Mesendoderm (in vitro differentiated cells): ENCODE measurements around the gene SLC16A2.

ENCODE experiments used
- DNase-seq: peaks from one replicate; pipeline ENCODE4 v3.0.0; 2013
- H2AK5ac ChIP-seq: 2 replicates; pipeline ENCODE4 v1.6.1; 2013; ENCODE audit warnings: low read length, inconsistent platforms
- H2BK120ac ChIP-seq: 2 replicates; pipeline ENCODE4 v1.6.1; 2013; ENCODE audit warnings: low read depth, mild to moderate bottlenecking, low read length, moderate library complexity, mixed read lengths
- H2BK15ac ChIP-seq: replicated peaks from 2 replicates; pipeline ENCODE4 v1.6.1; 2013; ENCODE audit warnings: low read depth, mild to moderate bottlenecking, moderate library complexity
- H2BK5ac ChIP-seq: 2 replicates; pipeline ENCODE4 v1.6.1; 2013; ENCODE audit warnings: low read length, inconsistent platforms
- H3K18ac ChIP-seq: 2 replicates; pipeline ENCODE4 v1.6.1; 2013; ENCODE audit warnings: mild to moderate bottlenecking, low read length, mixed read lengths
- H3K23ac ChIP-seq: one replicate; pipeline ENCODE4 v1.6.1; 2013; ENCODE audit warnings: low read length
- H3K27ac ChIP-seq: 2 replicates; pipeline ENCODE4 v1.5.1; 2013; ENCODE audit warnings: low read depth, mild to moderate bottlenecking, inconsistent platforms, low read length, moderate library complexity
- H3K27me3 ChIP-seq: 2 replicates; pipeline ENCODE4 v1.6.1; 2013; ENCODE audit warnings: low read length, control low read depth, mild to moderate bottlenecking, inconsistent platforms; ENCODE audit not compliant: insufficient read depth, poor library complexity
- H3K36me3 ChIP-seq: 2 replicates; pipeline ENCODE4 v1.6.1; 2013; ENCODE audit warnings: low read length, inconsistent platforms; ENCODE audit not compliant: control insufficient read depth, insufficient read depth
- H3K4ac ChIP-seq: one replicate; pipeline ENCODE4 v1.6.1; 2013; ENCODE audit warnings: low read depth, mild to moderate bottlenecking, low read length, moderate library complexity
- H3K4me1 ChIP-seq: 2 replicates; pipeline ENCODE4 v1.6.1; 2013; ENCODE audit warnings: low read depth, low read length, inconsistent platforms; ENCODE audit not compliant: control insufficient read depth
- H3K4me2 ChIP-seq: 2 replicates; pipeline ENCODE4 v1.6.1; 2013; ENCODE audit warnings: low read length
- H3K4me3 ChIP-seq: 2 replicates; pipeline ENCODE4 v1.5.1; 2013; ENCODE audit warnings: mild to moderate bottlenecking, low read length
- H3K56ac ChIP-seq: one replicate; pipeline ENCODE4 v1.6.1; 2013; ENCODE audit warnings: low read length
- H3K79me1 ChIP-seq: 2 replicates; pipeline ENCODE4 v1.6.1; 2013; ENCODE audit warnings: low read length, inconsistent platforms
- H3K79me2 ChIP-seq: 2 replicates; pipeline ENCODE4 v1.6.1; 2013; ENCODE audit warnings: mild to moderate bottlenecking, low read length; ENCODE audit not compliant: control insufficient read depth, insufficient read depth
- H3K9ac ChIP-seq: 2 replicates; pipeline ENCODE4 v1.6.1; 2013; ENCODE audit warnings: low read length, inconsistent platforms
- H4K5ac ChIP-seq: one replicate; pipeline ENCODE4 v1.6.1; 2013; ENCODE audit warnings: low read length
- H4K8ac ChIP-seq: one replicate; pipeline ENCODE4 v1.6.1; 2013; ENCODE audit warnings: low read depth, mild to moderate bottlenecking, control low read depth, low read length, moderate library complexity
- WGBS: extraction: QIAGEN DNeasy Blood & Tissue Kit; methylation state at CpG from one replicate; pipeline ENCODE4 v1.1.7; 2013; ENCODE audit warnings: low lambda C conversion rate, missing lambda C conversion rate; ENCODE audit not compliant: insufficient coverage; ENCODE audit errors: extremely low coverage; 5-methylcytosine and 5-hydroxymethylcytosine counted together

SLC16A2 gene

GRCh38 chrX:74493806-74494205 is 72.5 kb downstream of the SLC16A2 start:
- Histone ChIP-seq H3K23ac (no peak overlapping the region), H3K79me1 (no peaks in the 10 kb centered on the region), H2BK15ac (no peak overlapping the region), H3K9ac (no peak overlapping the region), H2BK5ac (no peak overlapping the region), H2BK120ac (no peak overlapping the region), H3K27ac (no peak overlapping the region), H4K5ac (no peak overlapping the region), H3K4me2 (no peak overlapping the region), H3K36me3 (no peaks in the 10 kb centered on the region), H2AK5ac (no peak overlapping the region), H3K56ac (no peak overlapping the region), H3K79me2 (no peaks in the 10 kb centered on the region), H3K4ac (no peak overlapping the region), H3K4me1 (no peaks in the 10 kb centered on the region), H4K8ac (no peak overlapping the region), H3K18ac (no peak overlapping the region), H3K4me3 (no peak overlapping the region), H3K27me3 (no peaks in the 10 kb centered on the region)
- no peak for DNase-seq
- no CpG with 5 or more reads among the region's 3 CpGs for WGBS

- DNase-seq: no peak
- no peak overlapping the region for H3K23ac ChIP-seq
- H3K18ac ChIP-seq: no peak overlapping the region
- no peak overlapping the region for H3K4me2 ChIP-seq
- H3K27me3 ChIP-seq: no peaks in the 10 kb centered on the region
- H3K9ac ChIP-seq: no peak overlapping the region
- no peaks in the 10 kb centered on the region for H3K4me1 ChIP-seq
- H3K36me3 ChIP-seq: no peaks in the 10 kb centered on the region
- H2BK5ac ChIP-seq: no peak overlapping the region
- no peak overlapping the region for H4K5ac ChIP-seq
- H2BK120ac ChIP-seq: no peak overlapping the region
- no peak overlapping the region for H3K4ac ChIP-seq
- no peak overlapping the region for H3K56ac ChIP-seq
- H3K4me3 ChIP-seq: no peak overlapping the region
- no peak overlapping the region for H3K27ac ChIP-seq
- H3K79me1 ChIP-seq: no peaks in the 10 kb centered on the region
- no peaks in the 10 kb centered on the region for H3K79me2 ChIP-seq
- no peak overlapping the region for H2BK15ac ChIP-seq
- H4K8ac ChIP-seq: no peak overlapping the region
- no peak overlapping the region for H2AK5ac ChIP-seq
Measured at GRCh38 chrX:74498924-74499323, 77.6 kb downstream of the SLC16A2 start.

GRCh38 chrX:74500067-74500466 is 78.8 kb downstream of the SLC16A2 start:
- Histone ChIP-seq H3K18ac (no peak overlapping the region), H2BK15ac (no peak overlapping the region), H3K4me1 (no peaks in the 10 kb centered on the region), H3K23ac (no peak overlapping the region), H3K79me1 (no peaks in the 10 kb centered on the region), H3K56ac (no peak overlapping the region), H2AK5ac (no peak overlapping the region), H3K79me2 (no peaks in the 10 kb centered on the region), H4K8ac (no peak overlapping the region), H2BK120ac (no peak overlapping the region), H3K36me3 (no peaks in the 10 kb centered on the region), H3K27ac (no peak overlapping the region), H4K5ac (no peak overlapping the region), H3K4ac (no peak overlapping the region), H3K4me2 (no peak overlapping the region), H2BK5ac (no peak overlapping the region), H3K9ac (no peak overlapping the region), H3K27me3 (no peaks in the 10 kb centered on the region), H3K4me3 (no peak overlapping the region)
- no peak for DNase-seq
- WGBS: no CpG with 5 or more reads among the region's 2 CpGs

GRCh38 chrX:74500555-74500954 is 79.3 kb downstream of the SLC16A2 start:
- H4K5ac ChIP-seq: no peak overlapping the region
- no peaks in the 10 kb centered on the region for H3K4me1 ChIP-seq
- H3K56ac ChIP-seq: no peak overlapping the region
- DNase-seq: no peak
- no peaks in the 10 kb centered on the region for H3K79me2 ChIP-seq
- H3K4me2 ChIP-seq: no peak overlapping the region
- no peak overlapping the region for H3K4me3 ChIP-seq
- no peak overlapping the region for H2BK15ac ChIP-seq
- no peaks in the 10 kb centered on the region for H3K79me1 ChIP-seq
- H3K9ac ChIP-seq: no peak overlapping the region
- H3K4ac ChIP-seq: no peak overlapping the region
- H3K23ac ChIP-seq: no peak overlapping the region
- no peak overlapping the region for H2AK5ac ChIP-seq
- no peaks in the 10 kb centered on the region for H3K27me3 ChIP-seq
- no peak overlapping the region for H4K8ac ChIP-seq
- H3K27ac ChIP-seq: no peak overlapping the region
- H2BK120ac ChIP-seq: no peak overlapping the region
- WGBS: no CpG with 5 or more reads among the region's 4 CpGs
- H3K36me3 ChIP-seq: no peaks in the 10 kb centered on the region
- H2BK5ac ChIP-seq: no peak overlapping the region
- no peak overlapping the region for H3K18ac ChIP-seq

- Histone ChIP-seq H2BK5ac (no peak overlapping the region), H3K56ac (no peak overlapping the region), H4K5ac (no peak overlapping the region), H3K4ac (no peak overlapping the region), H3K18ac (no peak overlapping the region), H3K27me3 (no peaks in the 10 kb centered on the region), H3K36me3 (no peaks in the 10 kb centered on the region), H3K27ac (no peak overlapping the region), H2AK5ac (no peak overlapping the region), H2BK120ac (no peak overlapping the region), H4K8ac (no peak overlapping the region), H3K23ac (no peak overlapping the region), H3K4me3 (no peak overlapping the region), H3K4me1 (no peaks in the 10 kb centered on the region), H3K79me1 (no peaks in the 10 kb centered on the region), H2BK15ac (no peak overlapping the region), H3K4me2 (no peak overlapping the region), H3K9ac (no peak overlapping the region), H3K79me2 (no peaks in the 10 kb centered on the region)
- DNase-seq: no peak
- no CpG with 5 or more reads among the region's 2 CpGs for WGBS
Measured at GRCh38 chrX:74505437-74505836, 84.1 kb downstream of the SLC16A2 start.

- no peak overlapping the region for H2BK120ac ChIP-seq
- no peak overlapping the region for H3K27ac ChIP-seq
- no peak overlapping the region for H2AK5ac ChIP-seq
- no peaks in the 10 kb centered on the region for H3K27me3 ChIP-seq
- H3K4me1 ChIP-seq: no peaks in the 10 kb centered on the region
- no peak overlapping the region for H3K56ac ChIP-seq
- no peaks in the 10 kb centered on the region for H3K36me3 ChIP-seq
- H3K4me2 ChIP-seq: no peak overlapping the region
- no peak for DNase-seq
- H2BK5ac ChIP-seq: no peak overlapping the region
- no peak overlapping the region for H3K4ac ChIP-seq
- WGBS: no CpG with 5 or more reads among the region's 8 CpGs
- no peak overlapping the region for H3K9ac ChIP-seq
- H3K18ac ChIP-seq: no peak overlapping the region
- no peak overlapping the region for H4K8ac ChIP-seq
- H3K79me1 ChIP-seq: no peaks in the 10 kb centered on the region
- H3K79me2 ChIP-seq: no peaks in the 10 kb centered on the region
- no peak overlapping the region for H2BK15ac ChIP-seq
- H4K5ac ChIP-seq: no peak overlapping the region
- no peak overlapping the region for H3K4me3 ChIP-seq
- H3K23ac ChIP-seq: no peak overlapping the region
Measured at GRCh38 chrX:74506317-74507115, 85.2 kb downstream of the SLC16A2 start.
